ENCODE results near the gene STARD7.

The STARD7 gene

GRCh38 chr2:96241900-96242611, 33.4 kb upstream of the STARD7 start:
- H3K4me3 ChIP-seq (ENCODE audit: low read depth, low read length) = peak overlapping the region; percentile 19
- TF ChIP-seq CTCF (IDR thresholded peaks at IDR 0.05; ENCODE audit: insufficient read depth, low read depth, low read length, missing control alignments) = no peak
- DNase-seq (ENCODE audit: low read depth) = peak; percentile 89

GRCh38 chr2:96241227-96241626, 32.6 kb upstream of the STARD7 start:
- peak; percentile 40 for DNase-seq (ENCODE audit: low read depth)
- no peak for TF ChIP-seq CTCF (IDR thresholded peaks at IDR 0.05; ENCODE audit: insufficient read depth, low read depth, low read length, missing control alignments)
- no peak overlapping the region for H3K4me3 ChIP-seq (ENCODE audit: low read depth, low read length)

DNA sequence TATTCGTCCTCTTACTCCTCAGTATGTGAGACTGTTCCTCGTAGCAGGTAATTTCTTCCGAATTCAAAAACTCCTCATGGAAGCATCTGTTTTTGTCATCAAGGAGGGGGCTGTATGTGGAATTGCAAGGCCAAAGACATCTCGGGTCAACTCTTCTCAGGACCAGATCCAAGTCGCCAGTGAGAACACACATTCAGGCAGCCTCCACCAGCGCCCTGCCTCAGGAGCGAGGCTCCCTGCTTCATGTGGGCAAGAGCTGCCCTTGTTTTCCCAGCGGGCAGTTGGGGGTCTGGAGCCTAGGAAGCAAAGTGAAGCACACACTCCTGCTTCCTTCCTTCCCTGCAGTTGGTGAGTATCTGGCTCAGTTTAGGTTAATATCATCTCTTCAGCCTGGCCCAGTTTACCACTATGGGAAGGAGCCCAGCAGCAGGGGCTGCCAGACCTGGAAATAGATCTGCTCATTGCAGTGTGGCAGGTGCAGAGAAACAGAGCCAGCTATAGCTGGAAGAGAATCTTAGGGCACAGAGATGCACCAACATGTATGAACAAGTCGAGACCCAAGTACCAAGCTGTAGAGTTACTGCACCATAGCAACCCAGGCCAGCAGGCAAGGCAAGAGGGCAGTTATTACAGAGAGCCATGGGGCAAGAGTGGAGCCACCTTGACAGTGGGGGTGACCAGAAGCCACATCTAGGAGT, 31.9 kb upstream of the STARD7 start:
- no peak for DNase-seq (ENCODE audit: low read depth)
- H3K4me3 ChIP-seq (ENCODE audit: low read depth, low read length) = no peak overlapping the region
- TF ChIP-seq CTCF (IDR thresholded peaks at IDR 0.05; ENCODE audit: insufficient read depth, low read depth, low read length, missing control alignments) = no peak

DNA sequence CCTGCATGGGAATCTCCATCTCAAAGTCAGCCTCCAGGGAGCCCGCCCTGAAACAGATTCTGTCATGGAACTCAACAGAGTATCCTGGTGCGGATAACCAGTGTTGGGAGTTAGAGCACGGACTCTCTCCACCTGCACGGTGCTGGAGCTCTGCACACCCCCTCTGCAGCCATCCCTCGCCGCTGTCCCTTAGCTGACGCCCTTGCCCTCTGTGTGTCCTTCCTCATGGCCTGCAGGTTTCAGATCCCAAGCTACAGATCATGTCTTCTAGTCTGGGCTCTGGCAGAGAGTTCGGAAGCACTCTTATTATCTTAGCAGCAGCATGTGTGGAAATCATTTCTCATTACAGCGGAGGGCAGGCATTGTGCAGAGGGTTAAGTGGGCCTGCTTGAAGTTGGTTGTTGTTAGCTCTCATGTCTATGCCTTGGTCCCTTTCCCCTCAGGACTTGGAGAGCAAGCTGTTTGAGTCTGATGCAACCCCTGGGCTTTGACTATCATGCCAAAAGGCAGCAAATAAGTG, 31.2 kb upstream of the STARD7 start:
- no peak for TF ChIP-seq CTCF (IDR thresholded peaks at IDR 0.05; ENCODE audit: insufficient read depth, low read depth, low read length, missing control alignments)
- no peak for DNase-seq (ENCODE audit: low read depth)
- no peak overlapping the region for H3K4me3 ChIP-seq (ENCODE audit: low read depth, low read length)

- no peak overlapping the region for H3K4me3 ChIP-seq (ENCODE audit: low read depth, low read length)
- DNase-seq (ENCODE audit: low read depth) = no peak
- TF ChIP-seq CTCF (IDR thresholded peaks at IDR 0.05; ENCODE audit: insufficient read depth, low read depth, low read length, missing control alignments) = no peak
Measured at GRCh38 chr2:96239091-96239490, 30.5 kb upstream of the STARD7 start.

DNA sequence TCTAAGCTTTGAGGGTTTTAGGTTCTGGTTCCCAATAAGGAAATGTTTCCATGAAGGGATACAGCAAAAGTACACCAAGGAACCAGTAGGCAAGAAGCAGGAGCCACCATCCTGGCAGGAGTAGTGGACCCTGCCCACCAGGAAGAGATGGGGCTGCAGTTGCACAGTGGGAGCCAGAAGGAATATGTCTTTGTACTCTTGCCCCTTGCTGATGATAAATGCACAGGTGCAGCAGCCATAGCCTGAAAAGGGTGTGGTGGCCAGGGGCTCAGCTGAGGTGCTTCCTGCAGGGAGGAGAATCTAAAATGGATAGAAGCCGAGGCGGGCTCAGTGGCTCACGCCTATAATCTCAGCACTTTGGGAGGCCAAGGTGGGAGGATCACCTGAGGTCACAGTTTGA, 29.6 kb upstream of the STARD7 start:
- no peak for TF ChIP-seq CTCF (IDR thresholded peaks at IDR 0.05; ENCODE audit: insufficient read depth, low read depth, low read length, missing control alignments)
- no peak for DNase-seq (ENCODE audit: low read depth)
- H3K4me3 ChIP-seq (ENCODE audit: low read depth, low read length) = no peak overlapping the region

Measured in GM12865 (cell line).